Left colon (tissue), 2 donors: Measurements from ENCODE around the gene CD300H. TPM values are rescaled to one million over a fixed set of nuclear protein-coding genes. Genes with fewer than 3 reads are reported as not detected.
"Not testable (repeated sequence)": the region's sequence is repeated elsewhere in the genome, so short reads cannot be mapped to it uniquely, and the experiment has no call there.

ENCODE experiments used
- ATAC-seq: fragments of 200-7000 bp; cut with Tn5 transposase; one replicate; pipeline ENCODE4 v1.9.1; 2020; ENCODE audit warnings: mild to moderate bottlenecking, moderate library complexity
- DNase-seq, 2 donors: peaks; one replicate each; pipeline ENCODE4 v3.0.0-alpha.2; 2020
- intact Hi-C, 2 donors: fragments of 100-400 bp; cut with DNase I in 1 of 2; cut with micrococcal nuclease in 1 of 2; formaldehyde crosslinking; loops; one replicate each; pipeline versions ENCODE4 v1.11.2 to v1.14.0; 2022; cut with DNase I, micrococcal nuclease
- total RNA-seq, 2 donors: library from RNA; stranded (reverse); fragmentation: NEBNext Ultra II Directional; extraction: Animal tissue kit (Norgen Biotek cat#: 25700); gene quantifications; one replicate each; pipeline ENCODE4 v1.2.1, GENCODE V29; 2021
- donor health status: DM: no; HTN: no; CAD: no.
- donor health status: DM: yes; HTN: yes; CAD: no.

CD300H gene
- total RNA-seq, 2 donors from 2014 or later = not detected

- no peak for DNase-seq
- intact Hi-C loops = no loop called here
- no peak for ATAC-seq
Observed at GRCh38 chr17:74592087-74592990, 25.0 kb upstream of the CD300H start, which contains the start of gene CD300LD. Gene CD300LD (minus strand): TSS chr17:74592283. CDS start chr17:74592202, 81 bp downstream.

- no peak for ATAC-seq
- no peak for DNase-seq
- intact Hi-C loops = no loop called here
Observed at GRCh38 chr17:74591503-74591902, 24.2 kb upstream of the CD300H start.

DNA sequence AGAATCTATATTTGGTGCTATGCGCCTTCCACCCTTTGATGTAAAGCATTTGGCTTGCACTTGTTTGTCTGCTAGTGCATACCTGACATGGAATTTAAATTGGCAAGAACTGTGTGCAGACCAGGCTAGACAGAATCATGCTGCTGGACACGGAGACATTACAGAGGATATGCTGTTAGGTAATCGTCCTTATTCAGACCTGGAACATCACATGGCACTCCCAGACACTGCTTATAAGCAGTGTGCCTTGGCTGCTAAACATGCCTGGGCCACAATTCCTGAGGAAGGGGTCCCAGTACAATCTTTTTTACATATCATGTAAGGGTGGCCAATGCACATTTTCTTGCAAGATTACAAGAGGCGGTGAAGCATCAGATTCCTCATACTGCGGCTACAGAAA is 18.4 kb upstream of the CD300H start:
- no peak for ATAC-seq
- no peak for DNase-seq
- intact Hi-C loops = no loop called here

DNA sequence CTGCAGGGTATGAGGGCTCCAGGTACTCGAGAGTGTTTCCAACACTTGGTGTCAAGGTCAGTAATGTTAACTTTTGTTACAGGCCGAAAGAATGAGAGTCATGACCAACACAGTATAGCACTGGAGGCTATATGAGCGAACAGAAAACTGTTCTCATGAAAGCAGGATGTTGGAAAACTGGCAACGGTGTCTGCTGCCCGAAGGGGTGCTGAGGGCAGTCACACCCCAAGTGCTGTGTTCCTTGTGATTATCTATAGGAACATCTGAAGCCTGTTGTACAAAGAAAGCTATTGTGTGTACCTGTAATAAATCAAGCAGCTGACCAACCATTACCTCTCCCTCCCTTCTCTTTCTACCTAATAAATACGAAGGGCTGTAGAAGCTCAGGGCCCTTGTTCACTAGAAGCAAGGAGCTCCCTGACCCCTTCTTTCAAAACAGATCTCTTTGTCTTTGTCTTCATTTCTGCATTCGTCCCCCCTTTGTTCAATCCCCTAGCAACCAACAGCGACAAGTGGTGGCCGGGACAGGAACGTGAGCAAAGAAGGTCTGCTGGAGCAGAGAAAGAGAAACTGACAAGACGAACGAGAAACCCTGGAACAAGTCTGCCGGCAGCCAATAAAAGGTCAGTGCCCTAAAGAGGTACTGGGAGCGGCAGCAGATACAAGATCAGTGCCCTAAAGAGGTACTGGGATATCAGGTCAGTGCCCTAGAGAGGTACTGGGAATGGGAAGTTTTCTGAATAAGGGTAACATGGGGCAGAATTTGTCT is 17.2 kb upstream of the CD300H start:
- DNase-seq = no peak
- intact Hi-C loops = no loop called here
- peak; percentile 81 for ATAC-seq

DNA sequence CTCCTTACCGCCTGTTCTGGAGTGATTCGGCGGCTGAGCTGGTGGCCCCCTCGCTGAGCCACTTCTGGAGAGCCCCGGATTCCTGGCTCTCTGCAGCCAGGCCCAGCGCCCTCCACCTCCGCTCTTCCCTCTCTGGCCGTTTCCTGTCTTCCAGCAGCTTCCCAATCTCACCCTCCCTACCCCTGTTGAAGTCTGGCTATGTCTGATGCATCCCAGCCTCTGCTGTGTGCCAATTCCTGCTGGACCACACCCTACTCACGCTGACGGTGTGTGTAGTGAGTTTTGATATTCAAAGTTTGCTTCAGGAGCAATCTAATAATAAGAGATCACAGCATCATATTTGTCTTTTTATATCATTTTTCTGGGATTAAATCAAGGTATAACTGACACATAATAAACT is 15.3 kb upstream of the CD300H start:
- peak; percentile 30 for ATAC-seq
- DNase-seq = no peak
- intact Hi-C loops = no loop called here

DNA sequence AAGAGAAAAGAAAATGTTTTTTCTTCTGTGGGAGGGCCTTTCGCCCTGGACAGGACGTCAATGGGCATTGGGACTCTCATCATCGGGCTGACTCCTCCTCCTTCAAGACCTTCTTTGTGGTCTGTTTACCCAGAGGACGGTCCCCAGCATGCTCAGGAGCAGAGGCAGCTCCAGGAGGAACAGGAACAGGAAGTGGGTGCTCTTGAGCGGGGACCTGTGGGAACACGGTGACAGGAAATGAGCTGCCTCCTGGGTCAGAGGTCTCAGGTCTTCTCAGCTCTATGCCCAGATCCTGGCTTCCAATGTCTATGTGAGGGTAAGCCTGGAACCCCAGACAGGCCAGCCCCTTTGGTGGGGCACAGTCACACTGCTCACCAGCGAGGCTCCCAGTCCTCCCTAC is 12.6 kb upstream of the CD300H start:
- intact Hi-C loops = no loop called here
- ATAC-seq (no peak), DNase-seq (no peak)

- ATAC-seq (no peak), DNase-seq (no peak)
- intact Hi-C loops = no loop called here
Observed at GRCh38 chr17:74578979-74579378, 11.7 kb upstream of the CD300H start.

DNA sequence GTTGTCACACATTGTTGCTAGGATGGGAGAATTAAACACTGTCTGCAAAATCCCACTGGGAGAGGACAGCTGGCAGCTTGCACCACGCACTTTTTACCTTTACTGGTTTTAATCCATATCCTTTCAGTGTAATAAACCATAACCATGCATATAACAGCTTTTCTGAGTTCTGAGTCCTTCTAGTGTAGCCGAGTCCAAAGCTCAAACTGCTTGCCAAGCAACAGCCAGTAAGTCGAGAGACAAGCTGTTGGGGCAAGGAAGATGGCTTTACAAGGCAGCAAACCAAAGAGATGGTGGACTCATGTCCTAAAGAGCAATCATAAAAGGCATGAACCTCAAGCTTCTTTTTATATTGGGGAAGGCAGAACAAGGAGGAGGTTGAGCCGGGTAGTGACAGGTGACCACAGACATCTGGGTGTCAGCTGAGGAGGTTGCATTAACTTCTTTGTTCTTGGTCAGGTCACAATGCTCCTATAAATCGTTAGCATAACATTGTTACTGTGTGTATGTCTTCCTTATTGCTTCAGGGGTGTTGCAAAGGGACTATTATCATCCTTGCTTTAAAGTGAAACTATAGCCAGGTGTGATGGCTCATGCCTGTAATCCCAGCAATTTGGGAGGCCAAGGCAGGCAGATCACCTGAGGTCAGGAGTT is 7.3 kb upstream of the CD300H start:
- peak; percentile 93 for ATAC-seq
- peak; percentile 27 to 35 for DNase-seq

DNA sequence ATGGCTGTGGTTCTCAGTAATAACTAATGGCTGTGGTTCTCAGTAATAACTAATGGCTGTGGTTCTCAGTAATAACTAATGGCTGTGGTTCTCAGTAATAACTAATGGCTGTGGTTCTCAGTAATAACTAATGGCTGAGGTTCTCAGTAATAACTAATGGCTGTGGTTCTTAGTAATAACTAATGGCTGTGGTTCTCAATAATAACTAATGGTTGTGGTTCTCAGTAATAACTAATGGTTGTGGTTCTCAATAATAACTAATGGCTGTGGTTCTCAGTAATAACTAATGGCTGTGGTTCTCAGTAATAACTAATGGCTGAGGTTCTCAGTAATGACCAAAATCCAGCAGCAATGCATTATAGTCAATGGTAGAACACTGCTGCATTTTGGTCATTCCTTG is 6.3 kb upstream of the CD300H start:
- DNase-seq, intact Hi-C loops, ATAC-seq: not testable (repeated sequence)

More for the DNA sequence above, 7.3 kb upstream of the CD300H start:
- intact Hi-C loops = no loop called here

DNA sequence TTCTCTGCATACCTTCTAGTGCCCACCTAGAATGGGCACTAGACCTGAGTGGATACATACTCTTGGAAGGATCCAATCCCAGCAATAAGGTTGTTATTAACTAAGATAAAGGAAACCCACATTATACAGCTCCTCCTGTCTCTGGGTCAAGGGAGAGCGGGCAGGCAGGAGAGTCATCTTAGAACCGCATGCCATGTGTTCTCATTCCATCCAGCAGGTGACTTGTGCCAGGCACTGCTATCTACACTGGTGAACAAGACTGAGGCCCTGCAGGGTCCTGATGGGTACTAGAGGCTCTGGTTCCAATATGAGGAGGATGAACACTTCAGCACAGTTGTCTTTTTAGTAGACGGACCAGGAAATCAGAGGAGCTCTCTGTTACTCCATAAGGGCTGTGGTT is 5.9 kb upstream of the CD300H start:
- DNase-seq = no peak
- no peak for ATAC-seq
- intact Hi-C loops = no loop called here

- no peak for ATAC-seq
Observed at GRCh38 chr17:74571621-74572270, 4.4 kb upstream of the CD300H start.

DNA sequence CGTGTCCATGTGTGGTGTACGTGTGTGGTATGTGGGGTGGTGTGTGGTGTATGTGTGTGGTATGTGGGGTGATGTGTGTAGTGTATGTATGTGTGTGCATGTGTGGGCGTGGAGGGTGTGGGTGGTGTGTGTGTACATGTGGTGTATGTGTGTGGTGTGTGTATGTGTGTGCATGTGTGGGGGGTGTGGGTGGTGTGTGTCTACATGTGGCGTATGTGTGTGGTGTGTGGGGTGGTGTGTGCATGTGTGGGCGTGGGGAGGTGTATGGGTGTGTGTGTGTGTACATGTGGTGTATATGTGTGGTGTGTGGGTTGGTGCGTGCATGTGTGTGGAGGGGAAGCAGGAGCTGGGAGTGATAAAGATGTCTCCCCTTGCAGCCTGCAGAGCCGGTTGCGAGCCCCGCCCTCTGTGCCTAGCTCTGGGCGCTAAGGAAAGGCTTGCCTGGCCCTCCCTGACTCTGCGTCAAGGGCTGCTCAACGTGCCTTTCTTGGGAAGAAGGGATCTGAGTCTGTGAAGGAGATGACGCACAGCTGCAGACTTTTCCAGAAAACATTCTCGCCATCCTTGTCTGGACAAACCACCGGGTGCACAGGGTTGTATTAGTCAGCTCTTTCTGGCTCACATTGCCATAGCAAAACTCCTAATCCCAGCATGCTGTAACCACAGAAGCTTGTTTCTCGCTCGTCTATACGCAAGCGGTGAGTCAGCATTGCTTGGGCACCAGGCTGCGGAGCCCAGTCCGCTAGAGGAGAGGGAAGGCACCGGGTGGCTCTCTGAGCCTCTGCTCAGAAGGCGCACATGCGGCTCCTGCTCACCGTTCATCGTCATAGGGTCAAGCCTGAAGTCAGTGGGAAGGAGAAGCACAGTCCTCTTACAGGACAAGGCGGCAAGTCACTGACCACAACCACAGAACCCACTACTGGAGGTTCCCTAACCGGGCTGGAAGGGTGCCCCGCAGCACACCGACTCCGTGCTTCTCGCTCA is 2.0 kb upstream of the CD300H start:
- no peak for ATAC-seq
- DNase-seq = peak; percentile 25 to 45
- intact Hi-C loops = no loop called here

More at GRCh38 chr17:74571621-74572270, 4.4 kb upstream of the CD300H start:
- intact Hi-C loops = no loop called here
- DNase-seq = no peak

- DNase-seq = no peak
- no peak for ATAC-seq
- intact Hi-C loops = no loop called here
Observed at GRCh38 chr17:74568106-74568873, 981 bp upstream of the CD300H start.

GRCh38 chr17:74566132-74566753 is 1.1 kb downstream of the CD300H start:
- intact Hi-C loops = no loop called here
- ATAC-seq = peak; percentile 80
- peak in 1 of 2 donors; percentile 57 for DNase-seq

DNA sequence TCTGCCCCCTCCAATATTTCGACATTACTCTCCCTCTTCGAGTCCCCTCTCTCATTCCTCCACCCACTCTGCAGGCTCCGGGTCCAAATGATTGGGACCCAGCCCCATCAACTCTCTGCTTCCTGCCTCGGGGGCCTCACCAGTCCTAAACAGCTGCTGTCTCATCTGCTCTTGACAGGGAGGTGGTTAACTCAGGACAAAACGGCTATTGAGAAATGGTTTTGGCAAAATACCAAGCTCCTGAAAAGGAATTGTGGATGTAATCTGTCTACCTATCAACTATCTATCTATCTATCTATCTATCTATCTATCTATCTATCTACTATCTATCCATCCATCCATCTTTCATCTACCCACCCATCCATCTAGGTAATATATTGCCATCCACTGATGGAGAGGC is 2.2 kb downstream of the CD300H start:
- ATAC-seq = no peak
- intact Hi-C loops = no loop called here

GRCh38 chr17:74563358-74563757 is 4.0 kb downstream of the CD300H start:
- DNase-seq = no peak
- intact Hi-C loops = no loop called here
- no peak for ATAC-seq

More for the DNA sequence above, 2.2 kb downstream of the CD300H start:
- no peak for DNase-seq

GRCh38 chr17:74561586-74561985 is 5.7 kb downstream of the CD300H start:
- intact Hi-C loops = no loop called here
- DNase-seq (no peak), ATAC-seq (no peak)
